PC-9 (cell line): ENCODE data around the gene CHRNA4. TPM values are rescaled to one million over a fixed set of nuclear protein-coding genes. Genes with fewer than 3 reads are reported as not detected.

Experiments used
- BruUV-seq: library from RNA; stranded (reverse); fragments of 400-500 nt; replicated peaks from 2 replicates; lab custom pipeline; 2021; lab: Mats Ljungman, UMichigan
- CTCF ChIA-PET: fragments of 300-600 bp; sonication (Branson Sonifier 250); formaldehyde crosslinking; loops from one replicate; lab custom pipeline; 2022; ENCODE audit warnings: antibody characterized with exemption; lab: Charles Lee
- POLR2A ChIA-PET: fragments of 300-600 bp; sonication (Branson Sonifier 250); formaldehyde crosslinking; loops from one replicate; lab custom pipeline; 2022; ENCODE audit warnings: antibody characterized with exemption; ENCODE audit not compliant: unreplicated experiment; lab: Charles Lee
- DNase-seq, 2 experiments: peaks; one replicate each; pipeline versions ENCODE4 v3.0.0 to v3.0.0-alpha.2; 2015 to 2022; ENCODE audit warnings: mixed read lengths in 1 of 2
- H2AFZ ChIP-seq: fragments of 200-600 bp; sonication (generic); 2 replicates; pipeline ENCODE4 v1.8.1; 2017; ENCODE audit warnings: antibody characterized with exemption
- H3F3A ChIP-seq: fragments of 200-600 bp; sonication (generic); 2 replicates; pipeline ENCODE4 v1.8.1; 2017; ENCODE audit warnings: antibody characterized with exemption, mild to moderate bottlenecking, low read depth; ENCODE audit not compliant: insufficient read depth
- H3K27ac ChIP-seq: fragments of 200-600 bp; sonication (generic); 2 replicates; pipeline ENCODE4 v1.6.1; 2016; ENCODE audit warnings: mixed run types
- H3K27me3 ChIP-seq: fragments of 200-600 bp; sonication (generic); 2 replicates; pipeline ENCODE4 v1.6.1; 2016; ENCODE audit warnings: low read depth, mixed run types; ENCODE audit not compliant: insufficient read depth
- H3K36me3 ChIP-seq: fragments of 200-600 bp; sonication (generic); 2 replicates; pipeline ENCODE4 v1.6.1; 2016; ENCODE audit warnings: low read depth, mixed run types
- H3K4me1 ChIP-seq: fragments of 200-600 bp; sonication (generic); replicated peaks from 2 replicates; pipeline ENCODE4 v1.6.1; 2016; ENCODE audit warnings: mixed run types; ENCODE audit not compliant: insufficient read depth
- H3K4me2 ChIP-seq: fragments of 200-600 bp; sonication (generic); 2 replicates; pipeline ENCODE4 v1.6.1; 2017; ENCODE audit warnings: mixed run types
- H3K4me3 ChIP-seq: fragments of 200-600 bp; sonication (generic); 2 replicates; pipeline ENCODE4 v1.6.1; 2016; ENCODE audit warnings: mixed run types
- H3K79me2 ChIP-seq: fragments of 200-600 bp; sonication (generic); 2 replicates; pipeline ENCODE4 v1.6.1; 2017; ENCODE audit warnings: low read depth, mixed run types
- H3K9me2 ChIP-seq: fragments of 200-600 bp; sonication (generic); 2 replicates; pipeline ENCODE4 v1.8.1; 2017; ENCODE audit warnings: mild to moderate bottlenecking; ENCODE audit not compliant: insufficient read depth
- H3K9me3 ChIP-seq: fragments of 200-600 bp; sonication (generic); 2 replicates; pipeline ENCODE4 v1.8.1; 2016; ENCODE audit warnings: low read depth; ENCODE audit not compliant: insufficient read depth
- H4K20me1 ChIP-seq: fragments of 200-600 bp; sonication (generic); 2 replicates; pipeline ENCODE4 v1.8.1; 2017; ENCODE audit not compliant: insufficient read depth
- EZH2 ChIP-seq: fragments of 200-600 bp; sonication (generic); IDR thresholded peaks from 2 replicates; pipeline ENCODE4 v1.8.0; 2017; ENCODE audit warnings: antibody characterized with exemption, low read depth
- intact Hi-C: fragments of 100-400 bp; cut with micrococcal nuclease; formaldehyde crosslinking; loops from one replicate; pipeline ENCODE4 v1.10.0; 2022; ENCODE audit not compliant: unreplicated experiment
- total RNA-seq: library from RNA; stranded (reverse); gene quantifications from 2 replicates; pipeline ENCODE4 v1.2.3, GENCODE V29; 2021
- TF ChIP-seq, protein P1 (sequence below): fragments of 200-600 bp; sonication (generic); conservative IDR thresholded peaks from 2 replicates; pipeline ENCODE4 v1.6.1; 2017; ENCODE audit warnings: mixed run types, antibody characterized with exemption, mild to moderate bottlenecking, moderate library complexity

CHRNA4 gene
- total RNA-seq, 1 experiment from 2014 or later: not detected

DNA sequence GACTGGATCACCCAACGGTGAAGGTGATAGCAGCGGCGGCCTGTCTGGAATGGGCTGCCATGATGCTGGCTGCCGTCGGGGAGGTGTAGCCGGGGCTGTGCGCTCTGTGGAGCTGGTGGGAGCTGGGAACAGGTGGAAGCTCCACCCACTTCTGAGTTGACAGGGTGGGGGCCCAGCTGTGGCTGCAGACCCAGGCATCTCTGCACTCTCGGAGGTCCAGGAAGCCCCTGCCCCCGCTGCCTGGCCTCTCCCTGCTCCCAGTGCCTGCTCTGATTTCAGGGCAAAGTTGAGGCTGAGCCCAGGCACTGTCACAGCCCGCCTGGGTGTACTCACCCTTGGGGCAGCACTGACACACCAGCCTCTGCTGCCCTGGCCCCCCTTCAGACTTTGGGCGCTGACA lies 18.1 kb upstream of the CHRNA4 start:
- H3K27me3 ChIP-seq: peaks cover 93% of the 10 kb centered on the region
- H3K27ac ChIP-seq: no peak overlapping the region
- TF ChIP-seq, protein P1, sequence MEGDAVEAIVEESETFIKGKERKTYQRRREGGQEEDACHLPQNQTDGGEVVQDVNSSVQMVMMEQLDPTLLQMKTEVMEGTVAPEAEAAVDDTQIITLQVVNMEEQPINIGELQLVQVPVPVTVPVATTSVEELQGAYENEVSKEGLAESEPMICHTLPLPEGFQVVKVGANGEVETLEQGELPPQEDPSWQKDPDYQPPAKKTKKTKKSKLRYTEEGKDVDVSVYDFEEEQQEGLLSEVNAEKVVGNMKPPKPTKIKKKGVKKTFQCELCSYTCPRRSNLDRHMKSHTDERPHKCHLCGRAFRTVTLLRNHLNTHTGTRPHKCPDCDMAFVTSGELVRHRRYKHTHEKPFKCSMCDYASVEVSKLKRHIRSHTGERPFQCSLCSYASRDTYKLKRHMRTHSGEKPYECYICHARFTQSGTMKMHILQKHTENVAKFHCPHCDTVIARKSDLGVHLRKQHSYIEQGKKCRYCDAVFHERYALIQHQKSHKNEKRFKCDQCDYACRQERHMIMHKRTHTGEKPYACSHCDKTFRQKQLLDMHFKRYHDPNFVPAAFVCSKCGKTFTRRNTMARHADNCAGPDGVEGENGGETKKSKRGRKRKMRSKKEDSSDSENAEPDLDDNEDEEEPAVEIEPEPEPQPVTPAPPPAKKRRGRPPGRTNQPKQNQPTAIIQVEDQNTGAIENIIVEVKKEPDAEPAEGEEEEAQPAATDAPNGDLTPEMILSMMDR: no peak
- TF ChIP-seq EZH2: no peak
- no peaks in the 10 kb centered on the region for H3K4me1 ChIP-seq
- DNase-seq: no peak
- no peak overlapping the region for H2AFZ ChIP-seq
- peaks cover 10% of the 10 kb centered on the region for H4K20me1 ChIP-seq
- H3K9me3 ChIP-seq: no peaks in the 10 kb centered on the region
- ChIA-PET POLR2A (no interaction called here), CTCF (no interaction called here)
- no TSS peak for BruUV-seq
- no peak overlapping the region for H3K4me2 ChIP-seq
- H3K4me3 ChIP-seq: no peak overlapping the region
- no peaks in the 10 kb centered on the region for H3K36me3 ChIP-seq
- H3F3A ChIP-seq: no peaks in the 10 kb centered on the region
- H3K79me2 ChIP-seq: no peaks in the 10 kb centered on the region
- no peaks in the 10 kb centered on the region for H3K9me2 ChIP-seq
- intact Hi-C loops: no loop called here

DNA sequence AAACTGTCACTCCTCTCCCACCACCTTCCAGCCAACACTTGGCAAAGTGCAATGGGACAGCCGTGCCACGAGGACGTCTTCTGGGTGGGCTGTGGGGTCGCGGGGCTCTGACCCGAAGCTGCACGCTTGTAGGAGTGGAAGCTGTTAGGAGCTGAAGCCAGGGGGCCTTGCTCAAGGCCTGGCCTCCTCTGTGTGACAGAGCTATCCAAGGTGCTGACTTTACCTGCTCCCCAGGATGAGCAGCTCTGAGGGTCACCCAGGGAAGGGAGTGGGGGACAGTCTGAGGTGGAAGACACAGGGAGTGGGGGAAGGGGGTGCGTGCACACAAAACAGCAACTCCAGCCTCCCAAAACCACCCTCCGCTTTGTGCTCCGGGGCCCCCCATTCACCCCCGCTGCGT lies 17.5 kb upstream of the CHRNA4 start:
- peaks cover 12% of the 10 kb centered on the region for H4K20me1 ChIP-seq
- no peaks in the 10 kb centered on the region for H3F3A ChIP-seq
- H3K4me3 ChIP-seq: no peak overlapping the region
- no TSS peak for BruUV-seq
- no peaks in the 10 kb centered on the region for H3K79me2 ChIP-seq
- no peak overlapping the region for H3K27ac ChIP-seq
- no peaks in the 10 kb centered on the region for H3K4me1 ChIP-seq
- peak in 1 of 2 experiments; percentile 30 for DNase-seq
- H3K9me2 ChIP-seq: no peaks in the 10 kb centered on the region
- POLR2A ChIA-PET: no interaction called here
- intact Hi-C loops: no loop called here
- no peaks in the 10 kb centered on the region for H3K36me3 ChIP-seq
- CTCF ChIA-PET: no interaction called here
- H3K9me3 ChIP-seq: no peaks in the 10 kb centered on the region
- no peak overlapping the region for H3K4me2 ChIP-seq
- TF ChIP-seq, protein P1: no peak
- TF ChIP-seq EZH2: no peak
- peaks cover 93% of the 10 kb centered on the region for H3K27me3 ChIP-seq
- no peak overlapping the region for H2AFZ ChIP-seq

DNA sequence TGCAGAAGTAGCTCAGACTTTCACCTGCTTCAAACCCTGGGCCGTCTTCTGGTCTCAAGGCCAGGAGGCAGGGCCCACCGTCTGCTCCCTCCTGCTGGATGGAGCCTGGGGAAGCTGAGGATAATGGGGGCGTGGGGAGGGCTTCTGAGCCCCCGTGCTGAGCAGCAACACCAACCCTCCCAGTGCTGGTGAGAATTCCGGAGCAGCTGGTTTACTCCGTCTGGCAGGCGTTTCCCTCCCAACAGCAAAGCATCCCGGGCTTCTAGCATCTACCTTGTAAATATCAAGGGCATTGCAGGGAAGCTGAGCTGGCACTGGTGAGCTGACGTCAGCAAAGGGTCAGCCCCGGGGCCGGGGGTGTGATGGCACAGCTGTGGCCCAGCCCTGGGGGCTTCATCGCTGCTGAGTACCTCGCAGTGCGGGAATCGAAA lies 16.8 kb upstream of the CHRNA4 start:
- Histone ChIP-seq H3K9me2 (no peaks in the 10 kb centered on the region), H3K4me1 (no peaks in the 10 kb centered on the region), H3K27ac (no peak overlapping the region), H3K79me2 (no peaks in the 10 kb centered on the region), H3K4me2 (no peak overlapping the region), H4K20me1 (peaks cover 9% of the 10 kb centered on the region), H3K27me3 (peaks cover 93% of the 10 kb centered on the region), H3K36me3 (no peaks in the 10 kb centered on the region), H3K4me3 (no peak overlapping the region), H3K9me3 (no peaks in the 10 kb centered on the region), H3F3A (no peaks in the 10 kb centered on the region), H2AFZ (no peak overlapping the region)
- intact Hi-C loops: no loop called here
- no peak for TF ChIP-seq EZH2
- TF ChIP-seq, protein P1: no peak
- no TSS peak for BruUV-seq
- DNase-seq: peak in 1 of 2 experiments; percentile 5
- POLR2A ChIA-PET: no interaction called here
- CTCF ChIA-PET: no interaction called here
